ENCODE measurements around the gene SV2B. TPM values are rescaled to one million over a fixed set of nuclear protein-coding genes. Genes with fewer than 3 reads are reported as not detected.

Gene SV2B
- polyA plus RNA-seq, 2 of the 4 experiments (the other 2 are of a cell fraction), result 0.05 TPM; not detected in 1

GRCh38 chr15:91068436-91068835, 31.6 kb upstream of the SV2B start (continued):
- no peak for TF ChIP-seq MYC (IDR thresholded peaks at IDR 0.05; ENCODE audit: borderline replicate concordance, low read length)
- TF ChIP-seq EP300 (IDR thresholded peaks at IDR 0.05), result no peak
- TF ChIP-seq HOXA7 (CRISPR knock-in tag; IDR thresholded peaks at IDR 0.05), result no peak
- TF ChIP-seq ZC3H11A (IDR thresholded peaks at IDR 0.05), result no peak
- no peak for TF ChIP-seq TFCP2L1 (CRISPR knock-in tag; IDR thresholded peaks at IDR 0.05)

- no peak for FAIRE-seq
These were observed 31.1 kb upstream of the SV2B start for GRCh38 chr15:91068966-91069365.

GRCh38 chr15:91070872-91071271, 29.2 kb upstream of the SV2B start:
- Histone ChIP-seq H3K4me1 (no peaks in the 10 kb centered on the region), H3K4me3 (no peak overlapping the region), H3K9me3 (no peaks in the 10 kb centered on the region; the same call in 2 of the 3 replicates), H3K4me2 (no peak overlapping the region), H3K27ac (no peak overlapping the region)
- ATAC-seq (peak in 1 of 2 experiments; percentile 45; a peak in 2 of 6 replicates), FAIRE-seq (no peak), DNase-seq (ENCODE audit: low read depth in 1 of 2, low spot score in 1 of 2) (no peak)
- ChIA-PET POLR2A (no interaction called here), CTCF (interaction anchor here (0.6 to 8.7 kb wide), 2 partner anchors 15 to 244 kb away, joined by 3 to 49 read pairs; no protein-coding TSS in a partner anchor)
- TF ChIP-seq POLR2AphosphoS2 (conservative IDR thresholded peaks at IDR 0.05; ENCODE audit: low read length) (no peak), CBX8 (IDR thresholded peaks at IDR 0.05) (no peak), HDAC2 (IDR thresholded peaks at IDR 0.05) (no peak), CHD4 (IDR thresholded peaks at IDR 0.05; ENCODE audit: borderline replicate concordance) (no peak), SREBF2 (IDR thresholded peaks at IDR 0.05) (no peak), HOXA7 (CRISPR knock-in tag; IDR thresholded peaks at IDR 0.05) (no peak), GATA3 (IDR thresholded peaks at IDR 0.05; ENCODE audit: borderline replicate concordance) (no peak), HEYL (CRISPR knock-in tag; IDR thresholded peaks at IDR 0.05) (no peak), NR3C1 (IDR thresholded peaks at IDR 0.05) (no peak), KDM1A (IDR thresholded peaks at IDR 0.05; ENCODE audit: low read depth) (no peak), CBX2 (IDR thresholded peaks at IDR 0.05; ENCODE audit: borderline replicate concordance, low read depth) (no peak), JUN (IDR thresholded peaks at IDR 0.05) (no peak)
- 21% methylated on average over 8 of the region's 8 CpGs for whole genome bisulfite sequencing (ENCODE audit: missing lambda C conversion rate)

More at GRCh38 chr15:91068966-91069365, 31.1 kb upstream of the SV2B start:
- WGBS (ENCODE audit: missing lambda C conversion rate), result 11% methylated on average over 3 of the region's 3 CpGs
- Histone ChIP-seq H3K27ac (no peak overlapping the region), H3K4me1 (no peaks in the 10 kb centered on the region), H3K4me2 (no peak overlapping the region), H3K4me3 (no peak overlapping the region), H3K9me3 (no peaks in the 10 kb centered on the region; the same call in 2 of the 3 replicates)
- DNase-seq (ENCODE audit: low read depth in 1 of 2, low spot score in 1 of 2) (no peak), ATAC-seq (no peak)
- ChIA-PET POLR2A (no interaction called here), CTCF (interaction anchor here (1.0 to 8.7 kb wide), 3 partner anchors 10 to 19 kb away, joined by 4 to 49 read pairs (median 6); no protein-coding TSS in a partner anchor)
- TF ChIP-seq NFE2L2 (conservative IDR thresholded peaks at IDR 0.05; ENCODE audit: low read length) (no peak), RCOR1 (IDR thresholded peaks at IDR 0.05; ENCODE audit: low read depth, low read length) (no peak), PHF8 (IDR thresholded peaks at IDR 0.05; ENCODE audit: borderline replicate concordance, low read depth) (no peak), HOXB5 (CRISPR knock-in tag; IDR thresholded peaks at IDR 0.05) (no peak), CHD2 (IDR thresholded peaks at IDR 0.05; ENCODE audit: low read length, partially characterized antibody) (no peak), CEBPB (IDR thresholded peaks at IDR 0.05) (no peak), ZSCAN20 (CRISPR knock-in tag; IDR thresholded peaks at IDR 0.05) (no peak), CBX8 (IDR thresholded peaks at IDR 0.05) (no peak), MYC (IDR thresholded peaks at IDR 0.05; ENCODE audit: borderline replicate concordance, low read length) (no peak), FOSL2 (IDR thresholded peaks at IDR 0.05) (no peak), FOSL2 (CRISPR knock-in tag; IDR thresholded peaks at IDR 0.05) (no peak), EHMT2 (IDR thresholded peaks at IDR 0.05; ENCODE audit: low read depth) (no peak), KDM5A (IDR thresholded peaks at IDR 0.05) (no peak), ZC3H11A (IDR thresholded peaks at IDR 0.05) (no peak)
- TF ChIP-seq, protein P1, sequence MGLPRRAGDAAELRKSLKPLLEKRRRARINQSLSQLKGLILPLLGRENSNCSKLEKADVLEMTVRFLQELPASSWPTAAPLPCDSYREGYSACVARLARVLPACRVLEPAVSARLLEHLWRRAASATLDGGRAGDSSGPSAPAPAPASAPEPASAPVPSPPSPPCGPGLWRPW (IDR thresholded peaks at IDR 0.05), result no peak
- TF ChIP-seq, protein P2, sequence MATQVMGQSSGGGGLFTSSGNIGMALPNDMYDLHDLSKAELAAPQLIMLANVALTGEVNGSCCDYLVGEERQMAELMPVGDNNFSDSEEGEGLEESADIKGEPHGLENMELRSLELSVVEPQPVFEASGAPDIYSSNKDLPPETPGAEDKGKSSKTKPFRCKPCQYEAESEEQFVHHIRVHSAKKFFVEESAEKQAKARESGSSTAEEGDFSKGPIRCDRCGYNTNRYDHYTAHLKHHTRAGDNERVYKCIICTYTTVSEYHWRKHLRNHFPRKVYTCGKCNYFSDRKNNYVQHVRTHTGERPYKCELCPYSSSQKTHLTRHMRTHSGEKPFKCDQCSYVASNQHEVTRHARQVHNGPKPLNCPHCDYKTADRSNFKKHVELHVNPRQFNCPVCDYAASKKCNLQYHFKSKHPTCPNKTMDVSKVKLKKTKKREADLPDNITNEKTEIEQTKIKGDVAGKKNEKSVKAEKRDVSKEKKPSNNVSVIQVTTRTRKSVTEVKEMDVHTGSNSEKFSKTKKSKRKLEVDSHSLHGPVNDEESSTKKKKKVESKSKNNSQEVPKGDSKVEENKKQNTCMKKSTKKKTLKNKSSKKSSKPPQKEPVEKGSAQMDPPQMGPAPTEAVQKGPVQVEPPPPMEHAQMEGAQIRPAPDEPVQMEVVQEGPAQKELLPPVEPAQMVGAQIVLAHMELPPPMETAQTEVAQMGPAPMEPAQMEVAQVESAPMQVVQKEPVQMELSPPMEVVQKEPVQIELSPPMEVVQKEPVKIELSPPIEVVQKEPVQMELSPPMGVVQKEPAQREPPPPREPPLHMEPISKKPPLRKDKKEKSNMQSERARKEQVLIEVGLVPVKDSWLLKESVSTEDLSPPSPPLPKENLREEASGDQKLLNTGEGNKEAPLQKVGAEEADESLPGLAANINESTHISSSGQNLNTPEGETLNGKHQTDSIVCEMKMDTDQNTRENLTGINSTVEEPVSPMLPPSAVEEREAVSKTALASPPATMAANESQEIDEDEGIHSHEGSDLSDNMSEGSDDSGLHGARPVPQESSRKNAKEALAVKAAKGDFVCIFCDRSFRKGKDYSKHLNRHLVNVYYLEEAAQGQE (IDR thresholded peaks at IDR 0.05), result no peak
